ENCODE measurements around the gene TBC1D14. TPM values are rescaled to one million over a fixed set of nuclear protein-coding genes. Genes with fewer than 3 reads are reported as not detected.

The TBC1D14 gene
- total RNA-seq, 1 experiment from 2014 or later: 16.7 TPM

GRCh38 chr4:7041246-7041645 lies 131.6 kb downstream of the TBC1D14 start:
- no peak overlapping the region for H3K4me3 ChIP-seq
- H3K9me3 ChIP-seq (replicated peaks): no peaks in the 10 kb centered on the region
- H3K27me3 ChIP-seq (replicated peaks): no peaks in the 10 kb centered on the region
- DNase-seq (ENCODE audit: low read depth in 1 of 2, low spot score in 2 of 2): no peak
- no peaks in the 10 kb centered on the region for H3K36me3 ChIP-seq
- no peak overlapping the region for H3K27ac ChIP-seq
- peaks cover 16% of the 10 kb centered on the region for H3K4me1 ChIP-seq (replicated peaks)

GRCh38 chr4:7041801-7042502 lies 132.3 kb downstream of the TBC1D14 start:
- no peaks in the 10 kb centered on the region for H3K9me3 ChIP-seq (replicated peaks)
- H3K27ac ChIP-seq: no peak overlapping the region
- no peaks in the 10 kb centered on the region for H3K27me3 ChIP-seq (replicated peaks)
- DNase-seq (ENCODE audit: low read depth in 1 of 2, low spot score in 2 of 2): no peak
- peak overlapping the region; percentile 65 for H3K4me3 ChIP-seq
- H3K4me1 ChIP-seq (replicated peaks): peaks cover 12% of the 10 kb centered on the region
- no peaks in the 10 kb centered on the region for H3K36me3 ChIP-seq

- Histone ChIP-seq H3K9me3 (replicated peaks) (no peaks in the 10 kb centered on the region), H3K4me3 (peak overlapping the region; percentile 65), H3K4me1 (replicated peaks) (peaks cover 12% of the 10 kb centered on the region), H3K27me3 (replicated peaks) (no peaks in the 10 kb centered on the region), H3K36me3 (no peaks in the 10 kb centered on the region), H3K27ac (peak overlapping the region; percentile 41)
- peak; percentile 91 to 93 for DNase-seq (ENCODE audit: low read depth in 1 of 2, low spot score in 2 of 2)
Measured at GRCh38 chr4:7042503-7043283, 133.1 kb downstream of the TBC1D14 start.

- Histone ChIP-seq H3K36me3 (no peaks in the 10 kb centered on the region), H3K27me3 (replicated peaks) (no peaks in the 10 kb centered on the region), H3K27ac (peak within 1 kb of the TSS; percentile 41), H3K9me3 (replicated peaks) (no peaks in the 10 kb centered on the region), H3K4me3 (peak within 1 kb of the TSS; percentile 66), H3K4me1 (replicated peaks) (peaks cover 12% of the 10 kb centered on the region)
- DNase-seq (ENCODE audit: low read depth in 1 of 2, low spot score in 2 of 2): peak in 1 of 2 experiments; percentile 41
Measured at GRCh38 chr4:7043284-7044136, 133.9 kb downstream of the TBC1D14 start, which contains the start of gene TADA2B. TSS of gene TADA2B (plus strand) at chr4:7043372. CDS start at chr4:7043580, 208 bp downstream.

- Histone ChIP-seq H3K36me3 (no peaks in the 10 kb centered on the region), H3K4me1 (replicated peaks) (peaks cover 12% of the 10 kb centered on the region), H3K27me3 (replicated peaks) (no peaks in the 10 kb centered on the region), H3K4me3 (peak overlapping the region; percentile 66), H3K27ac (no peak overlapping the region), H3K9me3 (replicated peaks) (no peaks in the 10 kb centered on the region)
- DNase-seq (ENCODE audit: low read depth in 1 of 2, low spot score in 2 of 2): no peak
Measured at GRCh38 chr4:7044137-7044930, 134.7 kb downstream of the TBC1D14 start.

GRCh38 chr4:7045553-7045952 lies 135.9 kb downstream of the TBC1D14 start:
- H3K4me1 ChIP-seq (replicated peaks): peaks cover 12% of the 10 kb centered on the region
- H3K36me3 ChIP-seq: no peaks in the 10 kb centered on the region
- H3K27me3 ChIP-seq (replicated peaks): no peaks in the 10 kb centered on the region
- no peak for DNase-seq (ENCODE audit: low read depth in 1 of 2, low spot score in 2 of 2)
- H3K9me3 ChIP-seq (replicated peaks): no peaks in the 10 kb centered on the region
- H3K4me3 ChIP-seq: no peak overlapping the region
- no peak overlapping the region for H3K27ac ChIP-seq

GRCh38 chr4:7045961-7046921 lies 136.6 kb downstream of the TBC1D14 start:
- no peaks in the 10 kb centered on the region for H3K36me3 ChIP-seq
- no peak overlapping the region for H3K4me3 ChIP-seq
- no peak for DNase-seq (ENCODE audit: low read depth in 1 of 2, low spot score in 2 of 2)
- H3K27me3 ChIP-seq (replicated peaks): no peaks in the 10 kb centered on the region
- no peak overlapping the region for H3K27ac ChIP-seq
- peaks cover 12% of the 10 kb centered on the region for H3K4me1 ChIP-seq (replicated peaks)
- H3K9me3 ChIP-seq (replicated peaks): no peaks in the 10 kb centered on the region

GRCh38 chr4:7046971-7047370 lies 137.3 kb downstream of the TBC1D14 start:
- H3K27me3 ChIP-seq (replicated peaks): no peaks in the 10 kb centered on the region
- no peak overlapping the region for H3K27ac ChIP-seq
- H3K36me3 ChIP-seq: no peaks in the 10 kb centered on the region
- peaks cover 8% of the 10 kb centered on the region for H3K4me1 ChIP-seq (replicated peaks)
- DNase-seq (ENCODE audit: low read depth in 1 of 2, low spot score in 2 of 2): no peak
- no peak overlapping the region for H3K4me3 ChIP-seq
- H3K9me3 ChIP-seq (replicated peaks): no peaks in the 10 kb centered on the region

- Histone ChIP-seq H3K4me1 (replicated peaks) (peaks cover 4% of the 10 kb centered on the region; the same call in 1 of the 2 replicates), H3K27me3 (replicated peaks) (no peaks in the 10 kb centered on the region), H3K4me3 (no peak overlapping the region), H3K9me3 (replicated peaks) (no peaks in the 10 kb centered on the region), H3K36me3 (no peaks in the 10 kb centered on the region), H3K27ac (no peak overlapping the region)
- DNase-seq (ENCODE audit: low read depth in 1 of 2, low spot score in 2 of 2): no peak
Measured at GRCh38 chr4:7048642-7049041, 139.0 kb downstream of the TBC1D14 start.

- no peak overlapping the region for H3K4me3 ChIP-seq
- no peak for DNase-seq (ENCODE audit: low read depth in 1 of 2, low spot score in 2 of 2)
- peaks cover 4% of the 10 kb centered on the region; the same call in 1 of the 2 replicates for H3K4me1 ChIP-seq (replicated peaks)
- no peaks in the 10 kb centered on the region for H3K27me3 ChIP-seq (replicated peaks)
- H3K9me3 ChIP-seq (replicated peaks): no peaks in the 10 kb centered on the region
- no peak overlapping the region for H3K27ac ChIP-seq
- no peaks in the 10 kb centered on the region for H3K36me3 ChIP-seq
Measured at GRCh38 chr4:7049295-7049694, 139.7 kb downstream of the TBC1D14 start.

- Histone ChIP-seq H3K4me3 (no peak overlapping the region), H3K9me3 (replicated peaks) (no peaks in the 10 kb centered on the region), H3K27me3 (replicated peaks) (no peaks in the 10 kb centered on the region), H3K36me3 (no peaks in the 10 kb centered on the region), H3K4me1 (replicated peaks) (peaks cover under 1% of the 10 kb centered on the region; the same call in 1 of the 2 replicates), H3K27ac (no peak overlapping the region)
- no peak for DNase-seq (ENCODE audit: low read depth in 1 of 2, low spot score in 2 of 2)
Measured at GRCh38 chr4:7049739-7050138, 140.1 kb downstream of the TBC1D14 start.

- Histone ChIP-seq H3K4me1 (replicated peaks) (no peaks in the 10 kb centered on the region), H3K27me3 (replicated peaks) (no peaks in the 10 kb centered on the region), H3K9me3 (replicated peaks) (no peaks in the 10 kb centered on the region), H3K4me3 (no peak overlapping the region), H3K36me3 (no peaks in the 10 kb centered on the region), H3K27ac (no peak overlapping the region)
- DNase-seq (ENCODE audit: low read depth in 1 of 2, low spot score in 2 of 2): no peak
Measured at GRCh38 chr4:7050481-7051143, 141.0 kb downstream of the TBC1D14 start.
